Epithelial cell of prostate (primary cell): ENCODE results near the gene CLEC20A.

ENCODE experiments used
- DNase-seq: peaks from one replicate; pipeline ENCODE4 v3.0.0-alpha.2; 2011; ENCODE audit warnings: low read depth, low spot score
- H3K27ac ChIP-seq: fragments of 450-650 bp; 2 replicates; pipeline ENCODE4 v1.5.1; 2017; ENCODE audit warnings: mild to moderate bottlenecking

Gene CLEC20A

DNA sequence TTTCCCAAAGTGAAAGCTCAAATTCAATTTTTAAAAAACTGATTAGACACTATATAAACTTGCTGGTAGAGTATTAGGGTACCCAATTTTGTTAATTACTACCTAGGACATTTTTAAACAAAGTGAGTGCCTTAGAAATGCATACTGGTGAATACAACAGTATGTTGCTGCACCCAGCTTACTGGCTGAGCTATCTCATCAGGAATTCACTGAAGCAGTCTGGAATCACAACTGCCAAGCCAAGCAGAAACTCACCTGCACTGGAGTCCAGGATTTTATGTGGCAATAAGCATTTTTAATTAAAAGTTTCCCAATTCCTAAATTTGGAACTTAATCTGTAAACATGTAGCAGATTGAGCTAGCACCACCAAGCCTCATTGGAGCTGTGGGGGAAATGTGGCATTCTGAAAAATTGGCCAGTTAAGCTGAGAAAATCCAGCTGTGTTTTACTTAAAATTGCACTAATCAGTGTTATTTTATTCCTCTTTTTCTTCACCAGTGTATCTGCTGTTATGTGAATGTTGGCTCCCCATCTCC is 61.8 kb downstream of the CLEC20A start:
- peak overlapping the region; percentile 30 for H3K27ac ChIP-seq
- DNase-seq = no peak

DNA sequence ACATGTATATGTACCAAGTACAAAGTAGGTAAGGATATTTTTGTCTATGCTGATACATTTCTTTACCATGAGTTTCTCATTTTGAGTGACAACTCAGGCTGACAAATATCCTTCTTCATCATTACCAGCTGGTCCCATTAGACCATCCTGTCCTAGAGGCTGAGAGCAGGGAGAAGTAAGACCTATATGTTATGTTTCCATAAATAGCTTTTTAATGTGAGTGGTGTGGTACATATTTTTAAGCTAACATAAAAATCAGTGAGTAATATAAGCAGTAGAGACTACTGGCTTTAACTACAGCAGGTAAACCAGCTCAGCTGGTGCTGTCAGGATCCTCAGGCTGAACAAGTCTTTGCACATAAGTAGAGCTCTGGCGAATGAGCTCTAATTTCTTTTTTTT is 62.4 kb downstream of the CLEC20A start:
- peak overlapping the region; percentile 30 for H3K27ac ChIP-seq
- DNase-seq = peak; percentile 29
